GM19395 (cell line): Measurements from ENCODE around the gene PTPRE.

Experiments
- ATAC-seq: cut with Tn5 transposase; IDR thresholded peaks from one replicate; pipeline ENCODE4 v1.9.1; 2021; ENCODE audit warnings: mild to moderate bottlenecking, moderate library complexity; ENCODE audit not compliant: unreplicated experiment

The PTPRE gene

GRCh38 chr10:127906548-127907377, at the start of gene PTPRE:
TSS of gene PTPRE (plus strand) at chr10:127907103. CDS start at chr10:128040882, 133,779 bp downstream.
- ATAC-seq = peak; percentile 82

- ATAC-seq = no peak
Measured at GRCh38 chr10:127860592-127860991, 46.3 kb upstream of the PTPRE start.

GRCh38 chr10:127863231-127863825, 43.6 kb upstream of the PTPRE start:
- ATAC-seq = no peak

GRCh38 chr10:127866276-127867013, 40.5 kb upstream of the PTPRE start:
- ATAC-seq = no peak

- ATAC-seq = no peak
Measured at GRCh38 chr10:127867805-127868204, 39.1 kb upstream of the PTPRE start.

- no peak for ATAC-seq
Measured at GRCh38 chr10:127869329-127869728, 37.6 kb upstream of the PTPRE start.

- ATAC-seq = no peak
Measured at GRCh38 chr10:127871631-127872010, 35.3 kb upstream of the PTPRE start.

- no peak for ATAC-seq
Measured at GRCh38 chr10:127872011-127872761, 34.7 kb upstream of the PTPRE start.

- ATAC-seq = no peak
Measured at GRCh38 chr10:127872871-127873600, 33.9 kb upstream of the PTPRE start.

GRCh38 chr10:127873901-127874470, 32.9 kb upstream of the PTPRE start:
- ATAC-seq = no peak

- ATAC-seq = no peak
Measured at GRCh38 chr10:127874671-127875448, 32.0 kb upstream of the PTPRE start.

- no peak for ATAC-seq
Measured at GRCh38 chr10:127875449-127875765, 31.5 kb upstream of the PTPRE start.

GRCh38 chr10:127875916-127876315, 31.0 kb upstream of the PTPRE start:
- ATAC-seq = no peak

- ATAC-seq = no peak
Measured at GRCh38 chr10:127877116-127877515, 29.8 kb upstream of the PTPRE start.

- ATAC-seq = no peak
Measured at GRCh38 chr10:127877699-127878098, 29.2 kb upstream of the PTPRE start.

GRCh38 chr10:127878475-127879055, 28.3 kb upstream of the PTPRE start:
- ATAC-seq = no peak

GRCh38 chr10:127880557-127880956, 26.3 kb upstream of the PTPRE start:
- ATAC-seq = no peak

- ATAC-seq = no peak
Measured at GRCh38 chr10:127881262-127881661, 25.6 kb upstream of the PTPRE start.

GRCh38 chr10:127882391-127882790, 24.5 kb upstream of the PTPRE start:
- ATAC-seq = no peak
